ENCODE data around the gene TTC4. TPM values are rescaled to one million over a fixed set of nuclear protein-coding genes. Genes with fewer than 3 reads are reported as not detected.

Gene TTC4
- total and polyA plus RNA-seq, 2 experiments from 2014 or later = 25.1 to 33.6 TPM

DNA sequence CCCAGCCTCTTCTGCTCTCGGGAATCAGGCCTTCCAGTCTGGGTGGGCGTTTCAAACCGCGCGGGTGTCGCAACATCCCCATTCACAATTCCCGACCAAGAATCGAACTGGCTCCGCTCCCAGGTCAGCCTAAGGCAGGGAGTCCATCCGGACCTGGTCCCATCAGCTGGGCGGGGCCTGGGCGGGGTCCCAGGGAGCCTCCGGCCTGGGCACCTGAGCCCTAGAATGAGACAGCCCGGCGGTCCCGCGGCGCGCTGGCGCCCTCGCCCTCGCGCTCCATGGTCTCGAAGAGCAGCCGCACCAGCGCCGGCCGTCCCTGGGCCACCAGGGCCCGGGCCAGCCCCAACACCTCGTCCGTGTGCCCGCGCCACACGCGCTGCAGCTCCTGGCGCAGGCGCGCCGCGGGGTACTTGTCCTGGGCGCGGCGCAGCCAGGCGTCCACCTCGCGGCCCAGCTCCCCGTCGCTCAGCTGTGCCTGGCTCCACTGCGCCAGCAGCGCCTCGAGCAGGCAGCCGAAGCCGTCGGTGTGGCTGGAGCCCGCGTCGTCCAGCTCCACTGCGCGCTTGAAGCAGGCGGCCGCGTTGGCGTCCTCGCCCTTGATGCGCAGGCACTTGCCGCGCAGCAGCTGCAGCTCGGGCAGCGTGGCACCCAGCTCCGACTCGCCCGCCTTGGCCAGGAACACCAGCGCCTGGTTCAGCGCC, 65.5 kb downstream of the TTC4 start:
- Mint-ChIP-seq H3K27me3 (ENCODE audit: insufficient read depth, low read depth, poor library complexity) (peaks cover 33% of the 10 kb centered on the region), H3K27ac (no peak overlapping the region), H3K4me3 (peak overlapping the region; percentile 53), H3K4me1 (peaks cover 5% of the 10 kb centered on the region; the same call in 2 of the 3 replicates), H3K36me3 (ENCODE audit: low read depth) (no peaks in the 10 kb centered on the region; the same call in 2 of the 3 replicates), H3K9me3 (no peaks in the 10 kb centered on the region)
- no peaks in the 10 kb centered on the region for H3K9me2 ChIP-seq (ENCODE audit: insufficient read depth)
- no peaks in the 10 kb centered on the region for H3K79me2 ChIP-seq (replicated peaks; ENCODE audit: insufficient read depth)
- H3K4me1 ChIP-seq (ENCODE audit: insufficient read depth) = peaks cover 4% of the 10 kb centered on the region; the same call in 1 of the 2 replicates
- peaks cover 45% of the 10 kb centered on the region for H3K27me3 ChIP-seq (ENCODE audit: insufficient read depth)
- H3K27ac ChIP-seq (ENCODE audit: low read depth) = no peak overlapping the region
- H3F3A ChIP-seq (replicated peaks; ENCODE audit: low read depth) = peaks cover 8% of the 10 kb centered on the region
- peak overlapping the region; percentile 95 for H2AFZ ChIP-seq
- DNase-seq (ENCODE audit: low spot score) (peak; percentile 81), ATAC-seq (peak; percentile 90)
- peak overlapping the region; percentile 53 for H3K4me3 ChIP-seq
- H4K20me1 ChIP-seq (replicated peaks; ENCODE audit: insufficient read depth) = 0 out of 2 replicates have a peak, but pooled peaks cover 2% of the 10 kb centered on the region
- H3K36me3 ChIP-seq (ENCODE audit: insufficient read depth) = no peaks in the 10 kb centered on the region
- TF ChIP-seq, protein P1, sequence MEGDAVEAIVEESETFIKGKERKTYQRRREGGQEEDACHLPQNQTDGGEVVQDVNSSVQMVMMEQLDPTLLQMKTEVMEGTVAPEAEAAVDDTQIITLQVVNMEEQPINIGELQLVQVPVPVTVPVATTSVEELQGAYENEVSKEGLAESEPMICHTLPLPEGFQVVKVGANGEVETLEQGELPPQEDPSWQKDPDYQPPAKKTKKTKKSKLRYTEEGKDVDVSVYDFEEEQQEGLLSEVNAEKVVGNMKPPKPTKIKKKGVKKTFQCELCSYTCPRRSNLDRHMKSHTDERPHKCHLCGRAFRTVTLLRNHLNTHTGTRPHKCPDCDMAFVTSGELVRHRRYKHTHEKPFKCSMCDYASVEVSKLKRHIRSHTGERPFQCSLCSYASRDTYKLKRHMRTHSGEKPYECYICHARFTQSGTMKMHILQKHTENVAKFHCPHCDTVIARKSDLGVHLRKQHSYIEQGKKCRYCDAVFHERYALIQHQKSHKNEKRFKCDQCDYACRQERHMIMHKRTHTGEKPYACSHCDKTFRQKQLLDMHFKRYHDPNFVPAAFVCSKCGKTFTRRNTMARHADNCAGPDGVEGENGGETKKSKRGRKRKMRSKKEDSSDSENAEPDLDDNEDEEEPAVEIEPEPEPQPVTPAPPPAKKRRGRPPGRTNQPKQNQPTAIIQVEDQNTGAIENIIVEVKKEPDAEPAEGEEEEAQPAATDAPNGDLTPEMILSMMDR (conservative IDR thresholded peaks at IDR 0.05; ENCODE audit: low read depth in 2 of 2) = no peak; a peak in 1 of 4 replicates
- TF ChIP-seq CREB1 (CRISPR knock-in tag; IDR thresholded peaks at IDR 0.05; ENCODE audit: low read depth) (no peak; the same call in 1 of the 2 replicates), EZH2 (IDR thresholded peaks at IDR 0.05; ENCODE audit: low read depth, unreplicated experiment) (no peak), JUNB (IDR thresholded peaks at IDR 0.05; ENCODE audit: unreplicated experiment) (no peak), EZH2phosphoT487 (IDR thresholded peaks at IDR 0.05; ENCODE audit: unreplicated experiment) (no peak), POLR2AphosphoS5 (IDR thresholded peaks at IDR 0.05; ENCODE audit: low read depth) (no peak; the same call in 1 of the 2 replicates), ZNF331 (CRISPR knock-in tag; IDR thresholded peaks at IDR 0.05; ENCODE audit: low read depth) (no peak), NANOG (IDR thresholded peaks at IDR 0.05; ENCODE audit: borderline replicate concordance) (no peak), STAT1 (IDR thresholded peaks at IDR 0.05; ENCODE audit: unreplicated experiment) (no peak), ZNF114 (CRISPR knock-in tag; IDR thresholded peaks at IDR 0.05) (no peak)
- TF ChIP-seq, protein P2, sequence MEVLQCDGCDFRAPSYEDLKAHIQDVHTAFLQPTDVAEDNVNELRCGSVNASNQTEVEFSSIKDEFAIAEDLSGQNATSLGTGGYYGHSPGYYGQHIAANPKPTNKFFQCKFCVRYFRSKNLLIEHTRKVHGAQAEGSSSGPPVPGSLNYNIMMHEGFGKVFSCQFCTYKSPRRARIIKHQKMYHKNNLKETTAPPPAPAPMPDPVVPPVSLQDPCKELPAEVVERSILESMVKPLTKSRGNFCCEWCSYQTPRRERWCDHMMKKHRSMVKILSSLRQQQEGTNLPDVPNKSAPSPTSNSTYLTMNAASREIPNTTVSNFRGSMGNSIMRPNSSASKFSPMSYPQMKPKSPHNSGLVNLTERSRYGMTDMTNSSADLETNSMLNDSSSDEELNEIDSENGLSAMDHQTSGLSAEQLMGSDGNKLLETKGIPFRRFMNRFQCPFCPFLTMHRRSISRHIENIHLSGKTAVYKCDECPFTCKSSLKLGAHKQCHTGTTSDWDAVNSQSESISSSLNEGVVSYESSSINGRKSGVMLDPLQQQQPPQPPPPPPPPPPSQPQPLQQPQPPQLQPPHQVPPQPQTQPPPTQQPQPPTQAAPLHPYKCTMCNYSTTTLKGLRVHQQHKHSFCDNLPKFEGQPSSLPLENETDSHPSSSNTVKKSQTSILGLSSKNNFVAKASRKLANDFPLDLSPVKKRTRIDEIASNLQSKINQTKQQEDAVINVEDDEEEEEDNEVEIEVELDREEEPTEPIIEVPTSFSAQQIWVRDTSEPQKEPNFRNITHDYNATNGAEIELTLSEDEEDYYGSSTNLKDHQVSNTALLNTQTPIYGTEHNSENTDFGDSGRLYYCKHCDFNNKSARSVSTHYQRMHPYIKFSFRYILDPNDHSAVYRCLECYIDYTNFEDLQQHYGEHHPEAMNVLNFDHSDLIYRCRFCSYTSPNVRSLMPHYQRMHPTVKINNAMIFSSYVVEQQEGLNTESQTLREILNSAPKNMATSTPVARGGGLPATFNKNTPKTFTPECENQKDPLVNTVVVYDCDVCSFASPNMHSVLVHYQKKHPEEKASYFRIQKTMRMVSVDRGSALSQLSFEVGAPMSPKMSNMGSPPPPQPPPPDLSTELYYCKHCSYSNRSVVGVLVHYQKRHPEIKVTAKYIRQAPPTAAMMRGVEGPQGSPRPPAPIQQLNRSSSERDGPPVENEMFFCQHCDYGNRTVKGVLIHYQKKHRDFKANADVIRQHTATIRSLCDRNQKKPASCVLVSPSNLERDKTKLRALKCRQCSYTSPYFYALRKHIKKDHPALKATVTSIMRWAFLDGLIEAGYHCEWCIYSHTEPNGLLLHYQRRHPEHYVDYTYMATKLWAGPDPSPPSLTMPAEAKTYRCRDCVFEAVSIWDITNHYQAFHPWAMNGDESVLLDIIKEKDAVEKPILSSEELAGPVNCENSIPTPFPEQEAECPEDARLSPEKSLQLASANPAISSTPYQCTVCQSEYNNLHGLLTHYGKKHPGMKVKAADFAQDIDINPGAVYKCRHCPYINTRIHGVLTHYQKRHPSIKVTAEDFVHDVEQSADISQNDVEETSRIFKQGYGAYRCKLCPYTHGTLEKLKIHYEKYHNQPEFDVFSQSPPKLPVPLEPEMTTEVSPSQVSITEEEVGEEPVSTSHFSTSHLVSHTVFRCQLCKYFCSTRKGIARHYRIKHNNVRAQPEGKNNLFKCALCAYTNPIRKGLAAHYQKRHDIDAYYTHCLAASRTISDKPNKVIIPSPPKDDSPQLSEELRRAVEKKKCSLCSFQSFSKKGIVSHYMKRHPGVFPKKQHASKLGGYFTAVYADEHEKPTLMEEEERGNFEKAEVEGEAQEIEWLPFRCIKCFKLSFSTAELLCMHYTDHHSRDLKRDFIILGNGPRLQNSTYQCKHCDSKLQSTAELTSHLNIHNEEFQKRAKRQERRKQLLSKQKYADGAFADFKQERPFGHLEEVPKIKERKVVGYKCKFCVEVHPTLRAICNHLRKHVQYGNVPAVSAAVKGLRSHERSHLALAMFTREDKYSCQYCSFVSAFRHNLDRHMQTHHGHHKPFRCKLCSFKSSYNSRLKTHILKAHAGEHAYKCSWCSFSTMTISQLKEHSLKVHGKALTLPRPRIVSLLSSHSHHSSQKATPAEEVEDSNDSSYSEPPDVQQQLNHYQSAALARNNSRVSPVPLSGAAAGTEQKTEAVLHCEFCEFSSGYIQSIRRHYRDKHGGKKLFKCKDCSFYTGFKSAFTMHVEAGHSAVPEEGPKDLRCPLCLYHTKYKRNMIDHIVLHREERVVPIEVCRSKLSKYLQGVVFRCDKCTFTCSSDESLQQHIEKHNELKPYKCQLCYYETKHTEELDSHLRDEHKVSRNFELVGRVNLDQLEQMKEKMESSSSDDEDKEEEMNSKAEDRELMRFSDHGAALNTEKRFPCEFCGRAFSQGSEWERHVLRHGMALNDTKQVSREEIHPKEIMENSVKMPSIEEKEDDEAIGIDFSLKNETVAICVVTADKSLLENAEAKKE (CRISPR knock-in tag; IDR thresholded peaks at IDR 0.05) = no peak
- TF ChIP-seq, protein P3, sequence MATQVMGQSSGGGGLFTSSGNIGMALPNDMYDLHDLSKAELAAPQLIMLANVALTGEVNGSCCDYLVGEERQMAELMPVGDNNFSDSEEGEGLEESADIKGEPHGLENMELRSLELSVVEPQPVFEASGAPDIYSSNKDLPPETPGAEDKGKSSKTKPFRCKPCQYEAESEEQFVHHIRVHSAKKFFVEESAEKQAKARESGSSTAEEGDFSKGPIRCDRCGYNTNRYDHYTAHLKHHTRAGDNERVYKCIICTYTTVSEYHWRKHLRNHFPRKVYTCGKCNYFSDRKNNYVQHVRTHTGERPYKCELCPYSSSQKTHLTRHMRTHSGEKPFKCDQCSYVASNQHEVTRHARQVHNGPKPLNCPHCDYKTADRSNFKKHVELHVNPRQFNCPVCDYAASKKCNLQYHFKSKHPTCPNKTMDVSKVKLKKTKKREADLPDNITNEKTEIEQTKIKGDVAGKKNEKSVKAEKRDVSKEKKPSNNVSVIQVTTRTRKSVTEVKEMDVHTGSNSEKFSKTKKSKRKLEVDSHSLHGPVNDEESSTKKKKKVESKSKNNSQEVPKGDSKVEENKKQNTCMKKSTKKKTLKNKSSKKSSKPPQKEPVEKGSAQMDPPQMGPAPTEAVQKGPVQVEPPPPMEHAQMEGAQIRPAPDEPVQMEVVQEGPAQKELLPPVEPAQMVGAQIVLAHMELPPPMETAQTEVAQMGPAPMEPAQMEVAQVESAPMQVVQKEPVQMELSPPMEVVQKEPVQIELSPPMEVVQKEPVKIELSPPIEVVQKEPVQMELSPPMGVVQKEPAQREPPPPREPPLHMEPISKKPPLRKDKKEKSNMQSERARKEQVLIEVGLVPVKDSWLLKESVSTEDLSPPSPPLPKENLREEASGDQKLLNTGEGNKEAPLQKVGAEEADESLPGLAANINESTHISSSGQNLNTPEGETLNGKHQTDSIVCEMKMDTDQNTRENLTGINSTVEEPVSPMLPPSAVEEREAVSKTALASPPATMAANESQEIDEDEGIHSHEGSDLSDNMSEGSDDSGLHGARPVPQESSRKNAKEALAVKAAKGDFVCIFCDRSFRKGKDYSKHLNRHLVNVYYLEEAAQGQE (IDR thresholded peaks at IDR 0.05; ENCODE audit: unreplicated experiment) = no peak
- TF ChIP-seq, protein P4, sequence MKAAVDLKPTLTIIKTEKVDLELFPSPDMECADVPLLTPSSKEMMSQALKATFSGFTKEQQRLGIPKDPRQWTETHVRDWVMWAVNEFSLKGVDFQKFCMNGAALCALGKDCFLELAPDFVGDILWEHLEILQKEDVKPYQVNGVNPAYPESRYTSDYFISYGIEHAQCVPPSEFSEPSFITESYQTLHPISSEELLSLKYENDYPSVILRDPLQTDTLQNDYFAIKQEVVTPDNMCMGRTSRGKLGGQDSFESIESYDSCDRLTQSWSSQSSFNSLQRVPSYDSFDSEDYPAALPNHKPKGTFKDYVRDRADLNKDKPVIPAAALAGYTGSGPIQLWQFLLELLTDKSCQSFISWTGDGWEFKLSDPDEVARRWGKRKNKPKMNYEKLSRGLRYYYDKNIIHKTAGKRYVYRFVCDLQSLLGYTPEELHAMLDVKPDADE (IDR thresholded peaks at IDR 0.05) = no peak
- peak overlapping the region; percentile 73 for H3K4me2 ChIP-seq

All from GM23338 (cell line).